HG03571 (cell line): Measurements from ENCODE around the gene IFI44.
A peak's percentile ranks its signal among the peaks of the same experiment; 100 is the strongest.

ENCODE experiments used
- ATAC-seq: cut with Tn5 transposase; IDR thresholded peaks from one replicate; pipeline ENCODE4 v1.9.1; 2021; ENCODE audit not compliant: unreplicated experiment

Gene IFI44

GRCh38 chr1:78649628-78650027 lies at the start of gene IFI44:
Gene IFI44 (plus strand): TSS chr1:78649831. CDS start chr1:78650196, 365 bp downstream.
- ATAC-seq, result peak; percentile 86

- ATAC-seq, result no peak
Measured at GRCh38 chr1:78601068-78601467, 48.6 kb upstream of the IFI44 start.

- no peak for ATAC-seq
Measured at GRCh38 chr1:78603206-78603605, 46.4 kb upstream of the IFI44 start.

GRCh38 chr1:78604643-78605042 lies 45.0 kb upstream of the IFI44 start:
- no peak for ATAC-seq

- ATAC-seq, result no peak
Measured at GRCh38 chr1:78606274-78606673, 43.4 kb upstream of the IFI44 start.

GRCh38 chr1:78607334-78607927 lies 42.2 kb upstream of the IFI44 start:
- no peak for ATAC-seq

- no peak for ATAC-seq
Measured at GRCh38 chr1:78607944-78608343, 41.7 kb upstream of the IFI44 start.

GRCh38 chr1:78617615-78618026 lies 32.0 kb upstream of the IFI44 start:
- peak; percentile 48 for ATAC-seq

GRCh38 chr1:78619032-78619431 lies 30.6 kb upstream of the IFI44 start:
- ATAC-seq, result no peak

- no peak for ATAC-seq
Measured at GRCh38 chr1:78619446-78619802, 30.2 kb upstream of the IFI44 start.

- ATAC-seq, result peak; percentile 38
Measured at GRCh38 chr1:78619803-78620579, 29.6 kb upstream of the IFI44 start, which contains the start of gene IFI44L. Gene IFI44L (plus strand): TSS chr1:78620448. CDS start chr1:78627916, 7,468 bp downstream.

- ATAC-seq, result no peak
Measured at GRCh38 chr1:78620666-78621065, 29.0 kb upstream of the IFI44 start.

GRCh38 chr1:78622548-78622947 lies 27.1 kb upstream of the IFI44 start:
- no peak for ATAC-seq

GRCh38 chr1:78624035-78624434 lies 25.6 kb upstream of the IFI44 start:
- ATAC-seq, result no peak

GRCh38 chr1:78627321-78627720 lies 22.3 kb upstream of the IFI44 start:
- ATAC-seq, result no peak

GRCh38 chr1:78630600-78630999 lies 19.0 kb upstream of the IFI44 start:
- ATAC-seq, result no peak

- ATAC-seq, result no peak
Measured at GRCh38 chr1:78633209-78633608, 16.4 kb upstream of the IFI44 start.

GRCh38 chr1:78640462-78640861 lies 9.2 kb upstream of the IFI44 start:
- peak; percentile 63 for ATAC-seq

- ATAC-seq, result no peak
Measured at GRCh38 chr1:78641558-78641957, 8.1 kb upstream of the IFI44 start.

GRCh38 chr1:78645723-78646122 lies 3.9 kb upstream of the IFI44 start:
- no peak for ATAC-seq

- no peak for ATAC-seq
Measured at GRCh38 chr1:78647238-78647637, 2.4 kb upstream of the IFI44 start.

GRCh38 chr1:78650114-78650660 lies 556 bp downstream of the IFI44 start:
- no peak for ATAC-seq
